BJ (cell line): Measurements from ENCODE around the gene MND1. TPM values are rescaled to one million over a fixed set of nuclear protein-coding genes. Genes with fewer than 3 reads are reported as not detected.
"Not testable (repeated sequence)": the region's sequence is repeated elsewhere in the genome, so short reads cannot be mapped to it uniquely, and the experiment has no call there.

Experiments used
- CTCF ChIA-PET: fragments of 350-600 bp; formaldehyde crosslinking; extraction: SDS; loops from one replicate; lab custom pipeline; 2021; ENCODE audit warnings: antibody characterized with exemption, inconsistent platforms; lab: Yijun Ruan, JAX
- POLR2A ChIA-PET: fragments of 300-600 bp; sonication (Branson Sonifier 250); formaldehyde crosslinking; extraction: SDS; loops from one replicate; lab custom pipeline; 2021; ENCODE audit warnings: antibody characterized with exemption; lab: Charles Lee
- DNase-seq: peaks from one replicate; pipeline ENCODE4 v3.0.0-alpha.2; 2011; ENCODE audit warnings: low read depth
- H3K27me3 ChIP-seq: 2 replicates; pipeline ENCODE4 v1.6.0; 2011; ENCODE audit warnings: low read length; ENCODE audit not compliant: control insufficient read depth, insufficient read depth
- H3K36me3 ChIP-seq: 2 replicates; pipeline ENCODE4 v1.5.1; 2011; ENCODE audit warnings: low read length; ENCODE audit not compliant: control insufficient read depth, insufficient read depth
- H3K4me3 ChIP-seq: 2 replicates; pipeline ENCODE4 v1.5.1; 2011; ENCODE audit warnings: low read depth, mild to moderate bottlenecking, control low read depth, low read length
- CTCF ChIP-seq: IDR thresholded peaks from 2 replicates; pipeline ENCODE4 v1.5.1; 2011; ENCODE audit warnings: low read depth, mild to moderate bottlenecking, control low read depth, inconsistent platforms, low read length, moderate library complexity; ENCODE audit not compliant: insufficient read depth
- polyA plus RNA-seq: library from polyadenylated mRNA; depleted of rRNA; stranded (reverse); fragments of >200 nt; gene quantifications from 2 replicates; pipeline ENCODE4 v1.2.3, GENCODE V29; 2011

MND1 gene
- polyA plus RNA-seq, 1 experiment = 0.44 TPM

DNA sequence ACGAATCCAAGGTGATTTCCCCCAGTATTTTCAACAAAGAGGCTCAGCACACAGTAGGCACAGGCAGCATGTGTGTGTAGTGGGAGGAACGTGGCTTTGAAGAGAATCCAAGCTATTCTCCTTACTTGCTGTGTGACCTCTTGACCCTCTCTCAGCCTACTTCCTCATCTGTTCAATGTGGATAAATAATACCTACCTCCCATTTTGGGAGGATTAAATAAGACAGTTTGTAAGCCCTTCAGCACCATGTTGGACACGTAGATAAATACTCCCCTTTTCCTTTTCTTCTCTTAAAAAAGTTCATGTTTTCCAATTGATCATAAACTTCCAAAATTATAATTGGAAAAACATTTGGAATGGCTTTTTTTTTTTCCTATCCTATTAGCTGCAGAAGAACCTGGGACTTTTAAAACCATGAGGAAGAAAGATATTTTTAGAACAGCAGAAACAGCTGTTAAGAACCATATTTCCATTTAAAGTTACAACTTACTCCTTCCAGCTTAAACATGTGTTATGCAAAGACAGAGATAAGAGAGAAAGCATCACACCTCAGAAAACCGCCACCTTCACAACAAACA is 65.5 kb downstream of the MND1 start:
- CTCF ChIA-PET = interaction anchor here (1.1 to 1.3 kb wide), 2 partner anchors 9 to 17 kb away, joined by 3 read pairs; no protein-coding TSS in a partner anchor
- POLR2A ChIA-PET = interaction anchor here (0.6 to 0.7 kb wide), 2 partner anchors 146 to 649 kb away, joined by 3 to 4 read pairs; no protein-coding TSS in a partner anchor
- DNase-seq = no peak
- no peak for TF ChIP-seq CTCF
- H3K4me3 ChIP-seq = no peak overlapping the region
- no peaks in the 10 kb centered on the region for H3K27me3 ChIP-seq
- no peaks in the 10 kb centered on the region for H3K36me3 ChIP-seq

- no peak for DNase-seq
- ChIA-PET CTCF (interaction anchor here (1.1 kb wide), 1 partner anchor 160 kb away, joined by 5 read pairs; no protein-coding TSS in a partner anchor), POLR2A (no interaction called here)
- Histone ChIP-seq H3K4me3 (no peak overlapping the region), H3K27me3 (no peaks in the 10 kb centered on the region), H3K36me3 (no peaks in the 10 kb centered on the region)
- TF ChIP-seq CTCF = no peak
Measured at GRCh38 chr4:153413842-153414241, 69.4 kb downstream of the MND1 start.

DNA sequence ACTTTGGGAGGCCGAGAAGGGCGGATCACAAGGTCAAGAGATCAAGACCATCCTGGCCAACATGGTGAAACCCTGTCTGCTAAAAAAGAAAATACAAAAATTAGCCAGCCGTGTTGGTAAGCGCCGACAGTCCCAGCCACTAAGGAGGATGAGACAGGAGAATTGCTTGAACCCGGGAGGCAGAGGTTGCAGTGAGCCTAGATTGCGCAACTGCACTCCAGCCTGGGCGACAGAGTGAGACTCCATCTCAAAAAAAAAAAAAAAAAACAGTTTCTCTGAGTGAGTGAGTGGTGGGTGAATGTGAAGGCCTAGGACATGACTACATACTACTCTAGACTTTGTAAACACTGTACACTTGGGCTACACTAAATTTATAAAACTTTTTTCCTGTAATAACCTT is 72.0 kb downstream of the MND1 start:
- H3K36me3 ChIP-seq, POLR2A ChIA-PET, DNase-seq, H3K27me3 ChIP-seq, H3K4me3 ChIP-seq: not testable (repeated sequence)
- CTCF ChIA-PET = interaction anchor here (1.4 kb wide), 1 partner anchor 42 kb away, joined by 3 read pairs; no protein-coding TSS in a partner anchor

- no peak for DNase-seq
- ChIA-PET CTCF (interaction anchor here (0.9 to 1.4 kb wide), 4 partner anchors 9 to 54 kb away, joined by 3 read pairs; no protein-coding TSS in a partner anchor), POLR2A (no interaction called here)
- no peaks in the 10 kb centered on the region for H3K36me3 ChIP-seq
- TF ChIP-seq CTCF = no peak
- no peak overlapping the region for H3K4me3 ChIP-seq
- H3K27me3 ChIP-seq = no peaks in the 10 kb centered on the region
Measured at GRCh38 chr4:153418121-153418520, 73.6 kb downstream of the MND1 start.

- no peak for TF ChIP-seq CTCF
- POLR2A ChIA-PET = no interaction called here
- Histone ChIP-seq H3K4me3 (no peak overlapping the region), H3K27me3 (no peaks in the 10 kb centered on the region), H3K36me3 (no peaks in the 10 kb centered on the region)
- CTCF ChIA-PET = interaction anchor here (0.9 to 1.1 kb wide), 4 partner anchors 8 to 54 kb away, joined by 3 read pairs; no protein-coding TSS in a partner anchor
- DNase-seq = no peak
Measured at GRCh38 chr4:153418558-153418957, 74.1 kb downstream of the MND1 start.
